ENCODE results near the gene SBNO2. TPM values are rescaled to one million over a fixed set of nuclear protein-coding genes. Genes with fewer than 3 reads are reported as not detected.

SBNO2 gene
- total RNA-seq, 4 donors from 2014 or later: 14.9 to 67.2 (median 20.9) TPM

- 82 to 90% methylated on average over 2 of the region's 5 CpGs for WGBS, 2 donors (ENCODE audit: low coverage in 1 of 2)
Measured at GRCh38 chr19:1060689-1061088, 113.4 kb downstream of the SBNO2 start.

GRCh38 chr19:1058112-1058511 is 116.0 kb downstream of the SBNO2 start:
- Histone ChIP-seq H3K27me3 (no peaks in the 10 kb centered on the region), H3K27ac (no peak overlapping the region), H3K4me3 (no peak overlapping the region), H3K36me3 (peaks cover 0 to 44% of the 10 kb centered on the region in 2 donors), H3K4me1 (no peaks in the 10 kb centered on the region), H3K9me3 (peaks cover 0 to 55% (median 0%) of the 10 kb centered on the region in 3 donors)
- no peak for ATAC-seq
- no CpG with 5 or more reads among the region's 5 CpGs for WGBS, 2 donors (ENCODE audit: low coverage in 1 of 2)
- TF ChIP-seq POLR2A (IDR thresholded peaks at IDR 0.05) (no peak), CTCF (IDR thresholded peaks at IDR 0.05) (no peak), POLR2AphosphoS5 (IDR thresholded peaks at IDR 0.05) (no peak), EP300 (IDR thresholded peaks at IDR 0.05) (no peak)

More at GRCh38 chr19:1060689-1061088, 113.4 kb downstream of the SBNO2 start:
- ATAC-seq: no peak
- Histone ChIP-seq H3K27me3 (peaks cover 17% of the 10 kb centered on the region), H3K27ac (no peak overlapping the region), H3K4me1 (peaks cover 0 to 14% (median 9%) of the 10 kb centered on the region in 3 donors), H3K4me3 (no peak overlapping the region), H3K9me3 (peaks cover 0 to 44% (median 0%) of the 10 kb centered on the region in 3 donors), H3K36me3 (peaks cover 0 to 29% of the 10 kb centered on the region in 2 donors)
- TF ChIP-seq POLR2AphosphoS5 (IDR thresholded peaks at IDR 0.05) (no peak), EP300 (IDR thresholded peaks at IDR 0.05) (no peak), POLR2A (IDR thresholded peaks at IDR 0.05) (no peak), CTCF (IDR thresholded peaks at IDR 0.05) (no peak)

Other genes with a start within 250 kb of the SBNO2 start
- 1 to 10 TPM; 3.6 to 6.2 (median 4.9) TPM for gene ARID3A, start 248.2 kb downstream of the SBNO2 start, total RNA-seq
- 10 to 100 TPM in 3 of 4 donors, 1 to 10 TPM in 1; 7.2 to 43.9 (median 20.1) TPM for gene WDR18, start 189.9 kb downstream of the SBNO2 start, total RNA-seq
- gene GRIN3B, start 173.8 kb downstream of the SBNO2 start, total RNA-seq: not detected
- gene TMEM259, start 153.1 kb downstream of the SBNO2 start, total RNA-seq: 100 to 1,000 TPM; 146 to 179 (median 154) TPM
- not detected for gene RNU6-2, start 152.7 kb downstream of the SBNO2 start, total RNA-seq
- gene CNN2, start 147.7 kb downstream of the SBNO2 start, total RNA-seq: 100 to 1,000 TPM in 1 of 4 donors, 10 to 100 TPM in 3; 52.9 to 103 (median 75.2) TPM
- 10 to 100 TPM in 1 of 4 donors, 1 to 10 TPM in 3; 3.9 to 14.3 (median 6.4) TPM for gene ABCA7, start 134.2 kb downstream of the SBNO2 start, total RNA-seq
- gene ARHGAP45, start 107.1 kb downstream of the SBNO2 start, total RNA-seq: 10 to 100 TPM in 3 of 4 donors, 1 to 10 TPM in 1; 9.5 to 29.8 (median 14.6) TPM
- 100 to 1,000 TPM; 117 to 228 (median 150) TPM for gene POLR2E, start 78.9 kb downstream of the SBNO2 start, total RNA-seq
- 100 to 1,000 TPM; 311 to 452 (median 349) TPM for gene GPX4, start 70.3 kb downstream of the SBNO2 start, total RNA-seq
- gene STK11, start 31.5 kb upstream of the SBNO2 start, total RNA-seq: 10 to 100 TPM; 56.8 to 80.7 (median 60.9) TPM
- gene CBARP, start 63.7 kb upstream of the SBNO2 start, total RNA-seq: under 1 TPM in 3 of 4 donors, not detected in 1; 0.13 to 0.73 (median 0.49) TPM
- gene ATP5F1D, start 67.5 kb upstream of the SBNO2 start, total RNA-seq: 100 to 1,000 TPM in 1 of 4 donors, 10 to 100 TPM in 3; 62.3 to 116 (median 84.1) TPM
- 10 to 100 TPM; 20.0 to 40.1 (median 24.2) TPM for gene MIDN, start 74.3 kb upstream of the SBNO2 start, total RNA-seq
- 100 to 1,000 TPM; 350 to 708 (median 559) TPM for gene CIRBP, start 95.1 kb upstream of the SBNO2 start, total RNA-seq
- gene FAM174C, start 101.3 kb upstream of the SBNO2 start, total RNA-seq: 10 to 100 TPM; 14.2 to 42.2 (median 21.8) TPM
- gene EFNA2, start 111.6 kb upstream of the SBNO2 start, total RNA-seq: not detected
- 100 to 1,000 TPM in 1 of 4 donors, 10 to 100 TPM in 3; 77.7 to 106 (median 86.1) TPM for gene NDUFS7, start 209.6 kb upstream of the SBNO2 start, total RNA-seq
- gene GAMT, start 227.3 kb upstream of the SBNO2 start, total RNA-seq: 10 to 100 TPM; 10.4 to 14.7 (median 10.9) TPM
- 10 to 100 TPM; 45.3 to 75.4 (median 64.0) TPM for gene DAZAP1, start 233.3 kb upstream of the SBNO2 start, total RNA-seq

Data from gastroesophageal sphincter (tissue), 4 donors.